ENCODE measurements around the gene CREM. TPM values are rescaled to one million over a fixed set of nuclear protein-coding genes. Genes with fewer than 3 reads are reported as not detected.

CREM gene
- total and polyA plus RNA-seq, 10 of the 15 experiments (the other 5 are each of a cell fraction or from before 2014, with no cell fraction given) = 51.3 to 115 (median 70.6) TPM

DNA sequence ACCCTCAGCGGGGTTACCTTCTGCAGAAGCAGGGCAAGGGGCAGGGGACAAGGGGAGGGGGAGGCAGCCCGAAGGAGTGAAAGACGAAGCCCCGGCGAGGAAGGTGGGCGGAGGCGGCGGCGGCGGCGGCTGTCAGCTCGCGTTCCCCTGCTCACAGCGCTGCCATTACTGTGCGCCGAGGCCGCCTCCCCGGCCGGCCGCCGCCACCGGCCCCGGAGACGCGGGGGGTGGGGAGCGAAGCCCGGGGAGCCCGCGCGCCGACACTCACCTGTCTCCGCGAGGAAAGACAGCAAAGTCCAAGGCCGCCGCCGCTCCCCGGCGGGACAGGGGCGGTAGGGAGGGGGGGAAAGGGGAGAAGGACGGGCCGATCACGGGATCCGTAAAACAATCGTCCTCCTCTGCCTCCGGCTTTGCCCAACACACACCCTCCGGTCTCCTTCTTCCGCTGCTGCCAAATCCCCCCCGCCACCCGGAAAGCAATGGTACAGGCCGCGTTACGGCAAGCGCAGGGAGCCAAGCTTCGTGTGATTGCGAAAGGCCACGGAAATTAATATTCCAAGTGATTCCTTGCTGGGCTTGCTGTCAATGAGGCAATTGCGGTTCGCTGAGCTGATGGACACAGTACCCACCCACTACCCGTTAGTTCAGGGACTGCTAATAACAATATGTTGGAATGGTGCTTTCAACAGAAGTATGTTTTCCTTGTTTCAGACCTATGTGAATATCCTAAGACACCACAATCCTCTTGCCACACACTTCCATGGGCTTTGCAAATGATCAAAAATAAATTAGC, 36.3 kb upstream of the CREM start, which contains the start of gene CUL2:
TSS of gene CUL2 (minus strand) at position 180 of the 793 bp plus-strand sequence. CDS start 19,024 bp downstream, outside the sequence.
- POLR2A ChIA-PET = interaction anchor here (0.5 to 1.0 kb wide), 2 partner anchors 38 to 105 kb away, joined by 3 read pairs; no protein-coding TSS in a partner anchor
- peak; percentile 44 for FAIRE-seq
- H3K36me3 ChIP-seq (ENCODE audit: control insufficient read depth in 2 of 2, insufficient read depth in 2 of 2, low read length in 1 of 2) = no peaks in the 10 kb centered on the region
- TF ChIP-seq MEF2B (IDR thresholded peaks at IDR 0.05; ENCODE audit: partially characterized antibody, poor library complexity, severe bottlenecking) (no peak), ASH2L (IDR thresholded peaks at IDR 0.05; ENCODE audit: borderline replicate concordance, low read depth) (peak; percentile 92; the same call in 1 of the 2 replicates), NR2C2 (IDR thresholded peaks at IDR 0.05; ENCODE audit: borderline replicate concordance, control insufficient read depth, insufficient read length, low read depth) (no peak), PML (IDR thresholded peaks at IDR 0.05; ENCODE audit: low read length) (no peak), TARDBP (IDR thresholded peaks at IDR 0.05; ENCODE audit: borderline replicate concordance) (no peak), STAT1 (conservative IDR thresholded peaks at IDR 0.05) (peak; percentile 57; the same call in 1 of the 2 replicates), NR2F1 (conservative IDR thresholded peaks at IDR 0.05) (0 out of 2 replicates have a peak, but pooled peaks have one; percentile 19), NR2C1 (IDR thresholded peaks at IDR 0.05) (no peak), JUNB (IDR thresholded peaks at IDR 0.05) (no peak), MTA2 (IDR thresholded peaks at IDR 0.05; ENCODE audit: low read depth) (peak; percentile 29; the same call in 1 of the 2 replicates)
- TF ChIP-seq, protein P1, sequence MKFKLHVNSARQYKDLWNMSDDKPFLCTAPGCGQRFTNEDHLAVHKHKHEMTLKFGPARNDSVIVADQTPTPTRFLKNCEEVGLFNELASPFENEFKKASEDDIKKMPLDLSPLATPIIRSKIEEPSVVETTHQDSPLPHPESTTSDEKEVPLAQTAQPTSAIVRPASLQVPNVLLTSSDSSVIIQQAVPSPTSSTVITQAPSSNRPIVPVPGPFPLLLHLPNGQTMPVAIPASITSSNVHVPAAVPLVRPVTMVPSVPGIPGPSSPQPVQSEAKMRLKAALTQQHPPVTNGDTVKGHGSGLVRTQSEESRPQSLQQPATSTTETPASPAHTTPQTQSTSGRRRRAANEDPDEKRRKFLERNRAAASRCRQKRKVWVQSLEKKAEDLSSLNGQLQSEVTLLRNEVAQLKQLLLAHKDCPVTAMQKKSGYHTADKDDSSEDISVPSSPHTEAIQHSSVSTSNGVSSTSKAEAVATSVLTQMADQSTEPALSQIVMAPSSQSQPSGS (IDR thresholded peaks at IDR 0.05; ENCODE audit: low read length) = no peak
- TF ChIP-seq, protein P2, sequence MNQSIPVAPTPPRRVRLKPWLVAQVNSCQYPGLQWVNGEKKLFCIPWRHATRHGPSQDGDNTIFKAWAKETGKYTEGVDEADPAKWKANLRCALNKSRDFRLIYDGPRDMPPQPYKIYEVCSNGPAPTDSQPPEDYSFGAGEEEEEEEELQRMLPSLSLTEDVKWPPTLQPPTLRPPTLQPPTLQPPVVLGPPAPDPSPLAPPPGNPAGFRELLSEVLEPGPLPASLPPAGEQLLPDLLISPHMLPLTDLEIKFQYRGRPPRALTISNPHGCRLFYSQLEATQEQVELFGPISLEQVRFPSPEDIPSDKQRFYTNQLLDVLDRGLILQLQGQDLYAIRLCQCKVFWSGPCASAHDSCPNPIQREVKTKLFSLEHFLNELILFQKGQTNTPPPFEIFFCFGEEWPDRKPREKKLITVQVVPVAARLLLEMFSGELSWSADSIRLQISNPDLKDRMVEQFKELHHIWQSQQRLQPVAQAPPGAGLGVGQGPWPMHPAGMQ (IDR thresholded peaks at IDR 0.05; ENCODE audit: borderline replicate concordance) = no peak
- TF ChIP-seq, protein P3, sequence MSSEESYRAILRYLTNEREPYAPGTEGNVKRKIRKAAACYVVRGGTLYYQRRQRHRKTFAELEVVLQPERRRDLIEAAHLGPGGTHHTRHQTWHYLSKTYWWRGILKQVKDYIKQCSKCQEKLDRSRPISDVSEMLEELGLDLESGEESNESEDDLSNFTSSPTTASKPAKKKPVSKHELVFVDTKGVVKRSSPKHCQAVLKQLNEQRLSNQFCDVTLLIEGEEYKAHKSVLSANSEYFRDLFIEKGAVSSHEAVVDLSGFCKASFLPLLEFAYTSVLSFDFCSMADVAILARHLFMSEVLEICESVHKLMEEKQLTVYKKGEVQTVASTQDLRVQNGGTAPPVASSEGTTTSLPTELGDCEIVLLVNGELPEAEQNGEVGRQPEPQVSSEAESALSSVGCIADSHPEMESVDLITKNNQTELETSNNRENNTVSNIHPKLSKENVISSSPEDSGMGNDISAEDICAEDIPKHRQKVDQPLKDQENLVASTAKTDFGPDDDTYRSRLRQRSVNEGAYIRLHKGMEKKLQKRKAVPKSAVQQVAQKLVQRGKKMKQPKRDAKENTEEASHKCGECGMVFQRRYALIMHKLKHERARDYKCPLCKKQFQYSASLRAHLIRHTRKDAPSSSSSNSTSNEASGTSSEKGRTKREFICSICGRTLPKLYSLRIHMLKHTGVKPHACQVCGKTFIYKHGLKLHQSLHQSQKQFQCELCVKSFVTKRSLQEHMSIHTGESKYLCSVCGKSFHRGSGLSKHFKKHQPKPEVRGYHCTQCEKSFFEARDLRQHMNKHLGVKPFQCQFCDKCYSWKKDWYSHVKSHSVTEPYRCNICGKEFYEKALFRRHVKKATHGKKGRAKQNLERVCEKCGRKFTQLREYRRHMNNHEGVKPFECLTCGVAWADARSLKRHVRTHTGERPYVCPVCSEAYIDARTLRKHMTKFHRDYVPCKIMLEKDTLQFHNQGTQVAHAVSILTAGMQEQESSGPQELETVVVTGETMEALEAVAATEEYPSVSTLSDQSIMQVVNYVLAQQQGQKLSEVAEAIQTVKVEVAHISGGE (CRISPR knock-in tag; IDR thresholded peaks at IDR 0.05) = no peak
- TF ChIP-seq, protein P4, sequence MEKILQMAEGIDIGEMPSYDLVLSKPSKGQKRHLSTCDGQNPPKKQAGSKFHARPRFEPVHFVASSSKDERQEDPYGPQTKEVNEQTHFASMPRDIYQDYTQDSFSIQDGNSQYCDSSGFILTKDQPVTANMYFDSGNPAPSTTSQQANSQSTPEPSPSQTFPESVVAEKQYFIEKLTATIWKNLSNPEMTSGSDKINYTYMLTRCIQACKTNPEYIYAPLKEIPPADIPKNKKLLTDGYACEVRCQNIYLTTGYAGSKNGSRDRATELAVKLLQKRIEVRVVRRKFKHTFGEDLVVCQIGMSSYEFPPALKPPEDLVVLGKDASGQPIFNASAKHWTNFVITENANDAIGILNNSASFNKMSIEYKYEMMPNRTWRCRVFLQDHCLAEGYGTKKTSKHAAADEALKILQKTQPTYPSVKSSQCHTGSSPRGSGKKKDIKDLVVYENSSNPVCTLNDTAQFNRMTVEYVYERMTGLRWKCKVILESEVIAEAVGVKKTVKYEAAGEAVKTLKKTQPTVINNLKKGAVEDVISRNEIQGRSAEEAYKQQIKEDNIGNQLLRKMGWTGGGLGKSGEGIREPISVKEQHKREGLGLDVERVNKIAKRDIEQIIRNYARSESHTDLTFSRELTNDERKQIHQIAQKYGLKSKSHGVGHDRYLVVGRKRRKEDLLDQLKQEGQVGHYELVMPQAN (conservative IDR thresholded peaks at IDR 0.05) = no peak; the same call in 1 of the 2 replicates

More for the DNA sequence above, 36.3 kb upstream of the CREM start, which contains the start of gene CUL2:
- H3K4me3 ChIP-seq = peak within 1 kb of the TSS; percentile 79
- peak within 1 kb of the TSS; percentile 86 for H3K4me2 ChIP-seq (ENCODE audit: control insufficient read depth, insufficient read depth)
- in situ Hi-C loops (cut with MboI) (no loop called here), intact Hi-C loops (cut with micrococcal nuclease; ENCODE audit: unreplicated experiment) (no loop called here)
- H2AFZ ChIP-seq (ENCODE audit: control insufficient read depth, low read depth, low read length) = peak within 1 kb of the TSS; percentile 100
- H3K27ac ChIP-seq (ENCODE audit: control insufficient read depth, insufficient read depth) = peak within 1 kb of the TSS; percentile 91
- SMC1A ChIA-PET (ENCODE audit: uncharacterized antibody, unreplicated experiment) = interaction anchor here (0.8 to 2.8 kb wide), 6 partner anchors 9 to 257 kb away, joined by 3 to 6 read pairs (median 3); no protein-coding TSS in a partner anchor
- no peaks in the 10 kb centered on the region for H4K20me1 ChIP-seq (ENCODE audit: control insufficient read depth, insufficient read depth)
- H3K4me1 ChIP-seq (ENCODE audit: control insufficient read depth, insufficient read depth, low read length) = peaks cover 4% of the 10 kb centered on the region; the same call in 1 of the 2 replicates
- BruUV-seq (replicated peaks) = no TSS peak
- DNase-seq (ENCODE audit: low read depth, low spot score) = peak; percentile 76
- H3K9me3 ChIP-seq (replicated peaks; ENCODE audit: control insufficient read depth, insufficient read depth, low read length) = no peaks in the 10 kb centered on the region; the same call in 1 of the 3 replicates
- H3K79me2 ChIP-seq (ENCODE audit: control insufficient read depth, insufficient read depth, low read length) = peaks cover 45% of the 10 kb centered on the region
- peak; percentile 99 for ATAC-seq
- WGBS (ENCODE audit: insufficient coverage, insufficient replicate concordance, low lambda C conversion rate, missing lambda C conversion rate) = 2% methylated on average over 30 of the region's 59 CpGs
- H3K9ac ChIP-seq (ENCODE audit: control insufficient read depth, insufficient read depth, low read length) = peak within 1 kb of the TSS; percentile 89
- RAD21 ChIA-PET (ENCODE audit: unreplicated experiment) = interaction anchor here (1.3 kb wide), 1 partner anchor 105 kb away, joined by 5 read pairs; no protein-coding TSS in a partner anchor
- CTCF ChIA-PET = interaction anchor here (0.5 to 1.5 kb wide), 5 partner anchors 12 to 130 kb away, joined by 3 to 4 read pairs (median 3); no protein-coding TSS in a partner anchor
- no peaks in the 10 kb centered on the region for H3K27me3 ChIP-seq (replicated peaks in 1 of 2; ENCODE audit: control insufficient read depth in 2 of 2, insufficient read depth in 2 of 2, low read length in 1 of 2)

Data from GM12878 (cell line).